Kidney (tissue), 14 donors: ENCODE results near the gene LRP1. TPM values are rescaled to one million over a fixed set of nuclear protein-coding genes. Genes with fewer than 3 reads are reported as not detected.

Experiments
- DNase-seq, 5 donors: peaks; one replicate each; pipeline ENCODE4 v3.0.0-alpha.2; 2013 to 2020
- FAIRE-seq: peaks from 2 replicates; lab custom pipeline; 2012; peaks lifted over from hg19 to GRCh38; lab: Jason Lieb, UNC
- H3K27ac ChIP-seq, 2 donors: one replicate each; pipeline ENCODE4 v1.7.0; 2013; ENCODE audit warnings: low read depth in 2 of 2, low read length in 2 of 2, inconsistent platforms in 1 of 2
- H3K27me3 ChIP-seq: one replicate; pipeline ENCODE4 v1.7.1; 2013; ENCODE audit warnings: low read length, inconsistent platforms; ENCODE audit not compliant: control insufficient read depth, insufficient read depth
- H3K36me3 ChIP-seq, 3 donors: one replicate each; pipeline versions ENCODE4 v1.7.0 to v1.7.1; 2013; ENCODE audit warnings: low read length in 3 of 3, control low read depth in 1 of 3, inconsistent platforms in 1 of 3; ENCODE audit not compliant: insufficient read depth in 3 of 3, control insufficient read depth in 2 of 3
- H3K4me1 ChIP-seq, 3 donors: one replicate each; pipeline versions ENCODE4 v1.7.0 to v1.7.1; 2013; ENCODE audit warnings: low read length in 3 of 3, inconsistent platforms in 1 of 3, low read depth in 1 of 3; ENCODE audit not compliant: control insufficient read depth in 2 of 3, insufficient read depth in 2 of 3
- H3K4me3 ChIP-seq, 3 donors: one replicate each; pipeline versions ENCODE4 v1.7.0 to v1.8.1; 2013; ENCODE audit warnings: low read length in 3 of 3, control low read depth in 1 of 3, inconsistent platforms in 1 of 3
- H3K9ac ChIP-seq, 3 donors: one replicate each; pipeline versions ENCODE4 v1.7.0 to v1.7.1; 2013; ENCODE audit warnings: low read length in 3 of 3, control low read depth in 1 of 3, inconsistent platforms in 1 of 3
- H3K9me3 ChIP-seq, 3 donors: one replicate each; pipeline versions ENCODE4 v1.7.0 to v1.7.1; 2013; ENCODE audit warnings: low read length in 3 of 3, control low read depth in 1 of 3, inconsistent platforms in 1 of 3; ENCODE audit not compliant: control insufficient read depth in 2 of 3, insufficient read depth in 1 of 3
- intact Hi-C: fragments of 100-400 bp; cut with DNase I; formaldehyde crosslinking; loops from one replicate; pipeline ENCODE4 v1.11.1; 2022
- polyA plus RNA-seq: library from polyadenylated mRNA; stranded (reverse); fragments of 350-450 nt; fragmentation: Illumina TruSeq; extraction: RNeasy Lipid Tissue Mini Kit (QIAGEN cat#74804); gene quantifications from one replicate; pipeline ENCODE4 v1.2.3, GENCODE V29; 2014; ENCODE audit warnings: low read depth, low replicate concordance; ENCODE audit not compliant: insufficient read depth
- total RNA-seq: library from RNA; stranded (reverse); fragmentation: NEBNext Ultra II Directional; extraction: Animal tissue kit (Norgen Biotek cat#: 25700); gene quantifications from one replicate; pipeline ENCODE4 v1.2.1, GENCODE V29; 2021
- TF ChIP-seq, protein P1 (sequence below): IDR thresholded peaks from 3 replicates; pipeline ENCODE4 v1.5.1; 2012; ENCODE audit warnings: mild to moderate bottlenecking, moderate library complexity, borderline replicate concordance; ENCODE audit not compliant: insufficient read depth; ENCODE audit errors: extremely low read depth
- donor health status: control.
- donor health status: control.
- donor health status: control.
- donor health status: control.
- donor health status: control.
- donor health status: DM: yes; HTN: yes; CAD: no.
- donor health status: Normal renal cell carcinoma (clear cell type).

The LRP1 gene
- total and polyA plus RNA-seq, 2 donors from 2014 or later, result 18.7 to 121 TPM

DNA sequence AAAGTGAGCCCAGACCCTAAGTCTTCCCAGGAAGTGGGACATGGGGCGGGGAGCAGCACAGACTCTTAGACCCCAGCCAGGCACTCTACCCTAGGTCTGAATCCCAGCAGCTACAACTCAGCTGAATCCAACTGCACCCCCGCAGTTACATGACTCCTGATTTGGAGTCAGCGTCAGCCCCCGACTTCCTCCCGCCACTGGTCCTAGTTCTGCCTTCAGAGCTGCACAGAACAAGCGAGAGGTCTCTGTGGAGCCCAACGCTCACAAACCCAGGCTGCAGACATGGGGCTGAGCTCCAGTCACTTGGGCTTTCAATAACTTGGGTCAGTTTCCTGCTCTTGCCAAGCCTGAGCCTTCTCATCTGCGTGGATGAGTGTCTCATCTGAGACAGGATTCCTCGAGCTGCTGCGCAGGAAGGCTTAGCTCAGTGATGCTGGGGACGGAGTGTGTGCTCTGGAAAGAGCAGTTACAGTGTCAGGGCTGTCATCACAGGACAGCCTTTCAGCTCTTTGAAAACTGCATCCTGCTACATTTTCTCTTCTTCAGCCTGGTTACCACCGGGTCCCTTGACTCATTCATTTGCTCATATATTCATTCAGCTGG lies 57.7 kb downstream of the LRP1 start:
- intact Hi-C loops, result no loop called here
- H3K36me3 ChIP-seq, result peaks cover 4 to 31% (median 4%) of the 10 kb centered on the region in 3 donors

GRCh38 chr12:57187222-57188089 lies 59.2 kb downstream of the LRP1 start:
- Histone ChIP-seq H3K9ac (no peak overlapping the region), H3K27me3 (no peaks in the 10 kb centered on the region), H3K27ac (no peak overlapping the region), H3K4me3 (no peak overlapping the region), H3K4me1 (no peaks in the 10 kb centered on the region), H3K36me3 (peaks cover 12 to 44% (median 12%) of the 10 kb centered on the region in 3 donors), H3K9me3 (peaks cover 0 to 2% (median 0%) of the 10 kb centered on the region in 3 donors)
- intact Hi-C loops, result no loop called here
- TF ChIP-seq, protein P1, sequence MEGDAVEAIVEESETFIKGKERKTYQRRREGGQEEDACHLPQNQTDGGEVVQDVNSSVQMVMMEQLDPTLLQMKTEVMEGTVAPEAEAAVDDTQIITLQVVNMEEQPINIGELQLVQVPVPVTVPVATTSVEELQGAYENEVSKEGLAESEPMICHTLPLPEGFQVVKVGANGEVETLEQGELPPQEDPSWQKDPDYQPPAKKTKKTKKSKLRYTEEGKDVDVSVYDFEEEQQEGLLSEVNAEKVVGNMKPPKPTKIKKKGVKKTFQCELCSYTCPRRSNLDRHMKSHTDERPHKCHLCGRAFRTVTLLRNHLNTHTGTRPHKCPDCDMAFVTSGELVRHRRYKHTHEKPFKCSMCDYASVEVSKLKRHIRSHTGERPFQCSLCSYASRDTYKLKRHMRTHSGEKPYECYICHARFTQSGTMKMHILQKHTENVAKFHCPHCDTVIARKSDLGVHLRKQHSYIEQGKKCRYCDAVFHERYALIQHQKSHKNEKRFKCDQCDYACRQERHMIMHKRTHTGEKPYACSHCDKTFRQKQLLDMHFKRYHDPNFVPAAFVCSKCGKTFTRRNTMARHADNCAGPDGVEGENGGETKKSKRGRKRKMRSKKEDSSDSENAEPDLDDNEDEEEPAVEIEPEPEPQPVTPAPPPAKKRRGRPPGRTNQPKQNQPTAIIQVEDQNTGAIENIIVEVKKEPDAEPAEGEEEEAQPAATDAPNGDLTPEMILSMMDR, result no peak
- DNase-seq, result no peak
- no peak for FAIRE-seq

More for the DNA sequence above, 57.7 kb downstream of the LRP1 start:
- H3K27ac ChIP-seq, result no peak overlapping the region
- no peak overlapping the region for H3K4me3 ChIP-seq
- H3K27me3 ChIP-seq, result no peaks in the 10 kb centered on the region
- TF ChIP-seq, protein P1, result no peak
- H3K9ac ChIP-seq, result no peak overlapping the region
- FAIRE-seq, result no peak
- no peak for DNase-seq
- no peaks in the 10 kb centered on the region for H3K9me3 ChIP-seq
- H3K4me1 ChIP-seq, result no peaks in the 10 kb centered on the region

DNA sequence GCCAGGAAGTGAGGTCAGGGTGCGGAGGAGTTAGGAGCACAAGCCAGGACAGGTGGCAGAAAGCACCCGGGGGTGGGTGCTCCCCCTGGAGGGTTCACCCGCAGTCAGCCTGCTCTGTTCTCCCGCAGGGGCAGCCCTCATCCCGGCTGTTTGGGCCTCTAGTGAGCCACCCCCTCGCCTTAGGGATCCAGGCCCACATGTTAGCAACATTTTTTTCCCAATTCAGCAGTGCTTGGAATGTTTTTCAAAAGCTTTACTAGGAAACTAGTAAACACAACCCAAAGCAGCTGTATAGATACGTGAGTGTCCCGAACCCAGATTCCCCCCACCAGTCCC lies 59.8 kb downstream of the LRP1 start:
- FAIRE-seq, result no peak

More for the DNA sequence above, 59.8 kb downstream of the LRP1 start:
- Histone ChIP-seq H3K4me3 (no peak overlapping the region), H3K4me1 (no peaks in the 10 kb centered on the region), H3K27ac (no peak overlapping the region), H3K36me3 (peaks cover 12 to 46% (median 14%) of the 10 kb centered on the region in 3 donors), H3K9ac (no peak overlapping the region), H3K9me3 (peaks cover 0 to 2% (median 0%) of the 10 kb centered on the region in 3 donors), H3K27me3 (no peaks in the 10 kb centered on the region)
- TF ChIP-seq, protein P1, result no peak
- DNase-seq, result no peak
- intact Hi-C loops, result no loop called here
